Fibroblast of gingiva (primary cell): ENCODE data around the gene SDS.
"Not testable (repeated sequence)": the region's sequence is repeated elsewhere in the genome, so short reads cannot be mapped to it uniquely, and the experiment has no call there.

Source experiments
- DNase-seq: peaks from one replicate; pipeline ENCODE4 v3.0.0-alpha.2; 2011; ENCODE audit warnings: low read depth

Gene SDS

DNA sequence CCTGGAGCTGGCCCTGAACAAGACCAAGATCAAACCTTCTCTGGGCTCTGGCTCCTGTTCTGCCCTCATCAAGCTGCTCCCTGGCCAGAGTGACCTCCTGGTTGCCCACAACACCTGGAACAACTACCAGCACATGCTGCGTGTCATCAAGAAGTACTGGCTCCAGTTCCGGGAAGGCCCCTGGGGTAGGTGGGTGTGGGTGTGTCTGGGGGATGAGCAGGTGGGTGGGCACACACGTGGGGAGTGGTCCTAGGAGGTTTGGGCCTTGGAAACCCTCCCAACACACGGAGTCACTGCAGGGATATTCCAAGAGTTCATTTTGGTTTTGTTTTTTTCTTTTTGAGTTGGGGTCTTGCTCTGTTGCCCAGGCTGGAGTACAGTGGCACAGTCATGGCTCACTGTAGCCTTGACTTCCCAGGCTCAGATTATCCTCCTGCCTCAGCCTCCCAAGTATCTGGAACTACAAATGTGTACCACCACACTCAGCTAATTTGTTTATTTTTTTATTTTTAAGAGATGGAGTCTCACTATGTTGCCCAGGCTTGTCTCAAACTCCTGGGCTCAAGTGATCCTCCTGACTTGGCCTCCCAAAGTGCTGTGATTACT lies 28.8 kb downstream of the SDS start:
- DNase-seq: no peak

DNA sequence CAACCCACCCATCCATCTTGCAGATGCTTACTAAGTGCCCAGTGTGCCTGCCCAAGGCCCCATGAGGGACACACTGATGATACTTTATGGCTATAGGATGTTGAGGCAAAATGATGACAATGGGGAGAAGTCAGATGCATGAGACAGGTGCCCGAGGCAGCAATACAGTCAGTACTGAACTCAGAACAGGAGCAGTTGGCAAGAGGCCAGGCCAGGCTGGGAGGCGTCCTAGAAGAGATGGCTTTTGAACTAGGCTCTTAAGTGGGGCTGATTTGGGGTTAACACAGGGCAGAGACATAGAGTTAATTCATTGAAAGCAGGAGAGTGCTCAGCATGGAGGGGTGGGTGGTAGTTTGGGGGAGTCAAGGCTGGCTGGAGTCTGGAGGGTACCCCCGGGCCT lies 29.7 kb downstream of the SDS start:
- DNase-seq: no peak

GRCh38 chr12:113373440-113373839 lies 30.2 kb downstream of the SDS start:
- DNase-seq: no peak

GRCh38 chr12:113372371-113372770 lies 31.3 kb downstream of the SDS start:
- no peak for DNase-seq

GRCh38 chr12:113371808-113372207 lies 31.9 kb downstream of the SDS start:
- no peak for DNase-seq

DNA sequence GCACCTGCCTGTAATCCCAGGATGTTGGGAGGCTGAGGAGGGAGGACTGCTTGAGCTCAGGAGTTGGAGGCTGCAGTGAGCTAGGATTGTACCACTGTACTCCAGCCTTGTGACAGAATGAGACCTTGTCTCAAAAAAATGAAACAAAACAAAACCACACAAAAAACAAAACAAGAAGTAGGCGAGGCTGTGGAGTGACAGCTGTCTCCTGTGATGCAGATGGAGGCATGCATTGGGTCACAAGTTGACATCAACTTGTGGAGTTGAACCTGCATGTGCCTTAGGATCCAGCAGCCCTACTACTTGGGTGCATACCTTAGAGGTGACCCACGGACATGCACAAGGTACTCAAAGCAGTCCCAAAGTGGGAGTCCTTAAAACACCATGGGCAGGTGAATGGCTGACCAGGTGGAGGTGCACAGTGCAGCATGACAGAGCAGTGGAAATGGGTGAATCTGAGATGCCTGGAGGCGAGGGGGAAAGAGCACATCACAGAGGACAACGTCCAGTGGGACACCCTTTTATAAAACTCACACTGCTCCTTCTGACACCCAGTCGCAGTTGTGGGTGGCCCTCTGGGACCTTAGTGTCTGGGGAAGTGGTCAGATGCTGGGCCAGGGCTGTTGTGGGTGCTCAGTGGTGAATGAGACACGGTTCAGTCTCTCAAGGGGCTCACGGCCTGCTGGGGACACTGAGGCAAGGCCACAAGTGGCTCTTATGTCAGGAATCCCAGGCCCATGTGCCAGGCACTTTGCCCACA lies 32.6 kb downstream of the SDS start:
- DNase-seq: no peak

DNA sequence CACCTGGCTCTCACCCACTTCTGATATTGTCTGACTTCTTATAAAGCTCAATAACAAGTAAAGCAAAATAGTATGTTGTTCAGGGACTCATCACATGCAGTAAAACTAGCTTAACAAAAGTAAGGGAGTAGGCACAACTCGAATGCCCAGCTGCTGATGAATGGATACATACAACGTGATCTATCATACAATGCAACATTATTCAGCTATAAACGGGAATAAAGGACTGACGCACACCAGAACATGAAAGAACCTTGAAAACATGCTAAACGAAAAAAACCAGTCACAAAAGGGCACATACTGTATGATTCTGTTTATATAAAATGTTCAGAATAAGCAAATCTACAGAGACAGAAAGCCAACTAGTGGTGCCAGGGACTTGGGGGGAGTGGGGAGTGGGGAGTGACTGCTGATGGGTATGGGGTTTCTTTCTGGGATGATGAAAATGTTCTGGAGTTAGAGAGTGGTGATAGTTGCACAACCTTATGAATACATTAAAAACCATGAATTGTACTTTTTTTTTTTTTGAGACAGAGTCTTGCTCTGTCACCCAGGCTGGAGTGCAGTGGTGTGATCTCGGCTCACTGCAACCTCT lies 34.2 kb downstream of the SDS start:
- peak; percentile 74 for DNase-seq

DNA sequence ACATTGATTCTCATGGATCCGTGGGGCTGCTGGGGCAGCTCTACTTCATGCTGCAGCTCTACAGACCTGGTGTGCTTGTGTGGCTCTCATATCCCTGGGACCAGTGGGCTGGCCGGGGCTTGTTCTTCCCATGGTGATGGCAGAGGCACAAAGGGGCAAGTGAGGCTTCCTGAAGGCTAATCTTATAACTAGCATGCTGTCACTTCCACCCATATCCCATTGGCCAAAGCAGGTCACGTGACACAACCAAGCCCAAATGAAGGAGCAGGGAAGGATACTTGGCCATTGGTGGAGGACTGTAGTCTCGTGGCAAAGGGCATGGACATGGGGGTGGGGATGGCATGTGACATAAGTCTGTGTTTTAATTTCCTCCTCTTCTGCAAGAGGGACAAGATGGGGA lies 35.4 kb downstream of the SDS start:
- DNase-seq: no peak

GRCh38 chr12:113366827-113367226 lies 36.9 kb downstream of the SDS start:
- DNase-seq: peak; percentile 42

DNA sequence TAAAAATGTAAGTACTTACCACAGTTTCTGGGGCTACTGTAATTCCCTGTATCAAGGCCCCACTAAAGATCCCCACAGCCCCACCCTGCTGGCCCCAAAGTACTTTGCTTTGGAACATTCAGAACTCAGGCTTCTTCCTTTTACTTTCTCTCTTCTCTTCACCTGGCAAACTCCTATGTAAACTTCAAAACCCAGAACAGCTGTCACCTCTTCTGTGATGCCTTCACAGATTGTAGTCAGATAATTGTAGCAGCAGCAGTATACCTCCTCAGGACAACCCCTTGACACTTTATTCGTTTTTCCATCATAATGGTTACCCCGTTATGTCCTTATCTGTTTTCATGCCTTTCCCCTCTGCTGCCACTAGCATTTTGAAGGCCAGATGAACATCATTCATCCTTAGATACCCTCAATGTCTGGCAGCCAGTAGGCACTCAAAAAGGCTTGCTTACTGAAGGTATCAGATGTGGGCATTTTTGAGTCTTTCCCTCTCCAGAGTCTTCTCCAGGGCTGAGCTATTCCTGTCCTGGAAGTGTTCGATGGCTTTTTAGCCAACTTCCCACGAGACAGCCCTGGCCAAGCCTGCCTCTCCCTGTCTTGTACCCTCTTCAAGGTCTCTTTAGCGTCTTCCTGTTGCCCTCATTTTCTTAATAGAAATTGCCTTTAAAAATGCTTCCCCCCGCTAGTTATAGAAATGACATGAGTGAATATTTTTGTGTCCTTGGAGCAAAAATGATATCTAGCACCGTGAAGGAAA lies 37.9 kb downstream of the SDS start:
- no peak for DNase-seq

- no peak for DNase-seq
These were observed 39.0 kb downstream of the SDS start for GRCh38 chr12:113364698-113365097.

DNA sequence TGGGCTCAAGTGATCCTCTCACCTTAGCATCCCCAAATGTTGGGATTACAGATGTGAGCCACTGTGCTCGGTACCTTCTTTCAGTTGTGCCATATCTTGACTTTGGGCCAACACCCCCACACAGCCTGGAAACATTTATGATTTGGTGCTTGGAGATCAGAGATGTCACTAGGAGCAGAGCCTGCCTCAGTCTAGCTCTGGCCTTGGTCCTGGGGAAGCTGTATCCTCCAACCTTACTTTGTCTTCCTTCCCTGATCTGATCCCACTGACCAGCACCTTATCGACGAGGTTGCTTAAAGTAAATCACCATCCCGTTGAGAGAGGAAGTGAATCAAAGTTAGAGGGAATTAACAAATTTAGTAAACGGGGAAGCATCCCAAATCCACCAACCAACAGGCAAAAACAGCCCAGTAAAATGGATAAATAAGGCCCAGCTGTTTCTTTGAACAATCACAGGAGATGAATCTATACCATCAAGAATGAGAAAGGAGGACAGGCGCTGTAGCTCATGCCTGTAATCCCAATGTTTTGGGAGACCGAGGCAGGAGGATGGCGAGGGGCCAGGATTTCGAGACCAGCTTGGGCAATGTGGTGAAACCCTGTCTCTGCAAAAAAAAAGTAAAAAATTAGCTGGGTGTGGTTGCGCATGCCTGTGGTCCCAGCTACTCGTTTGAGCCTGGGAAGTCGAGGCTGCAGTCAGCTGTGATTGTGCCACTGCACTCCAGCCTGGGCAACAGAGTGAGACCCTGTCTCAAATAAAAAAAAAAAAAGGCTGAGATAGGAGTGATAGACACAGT lies 41.9 kb downstream of the SDS start:
- DNase-seq: peak; percentile 69

DNA sequence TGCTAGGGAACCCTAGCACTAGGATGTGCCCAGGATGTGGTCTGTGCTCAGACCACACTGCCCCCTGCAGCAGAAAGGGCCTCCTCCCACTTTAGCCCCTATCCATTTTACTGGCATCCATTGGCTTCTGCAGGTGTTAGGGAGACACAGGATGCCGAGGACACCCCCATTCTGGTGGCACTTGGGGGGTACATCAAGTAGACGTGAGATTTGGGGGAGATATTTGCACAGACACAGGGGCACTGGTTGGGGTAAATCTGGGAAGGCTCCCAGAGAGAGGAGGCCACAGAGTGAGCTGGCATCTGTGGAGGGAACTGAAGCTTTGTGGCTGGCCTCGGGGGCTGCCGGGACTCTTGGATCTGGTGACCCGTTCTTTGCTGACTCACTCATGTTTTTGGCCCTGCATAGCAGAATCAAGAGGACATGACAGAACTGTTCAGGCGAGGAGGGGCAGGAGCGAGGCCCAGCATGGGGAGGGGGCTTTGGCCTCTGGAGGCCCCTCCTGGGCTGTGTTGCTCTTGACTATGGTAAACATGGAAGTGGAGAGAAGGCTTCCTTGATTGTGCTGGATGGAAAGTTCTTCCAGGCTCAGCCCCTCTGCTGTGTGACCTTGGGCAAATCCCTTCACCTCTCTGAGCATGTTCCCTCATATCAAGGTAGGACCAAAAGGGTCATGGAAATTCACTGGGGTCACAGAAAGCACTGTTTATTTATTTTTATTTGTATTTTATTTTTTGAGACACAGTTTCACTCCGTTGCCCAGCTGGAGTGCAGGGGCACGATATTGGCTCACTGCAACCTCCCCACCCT lies 43.5 kb downstream of the SDS start:
- DNase-seq: peak; percentile 30

DNA sequence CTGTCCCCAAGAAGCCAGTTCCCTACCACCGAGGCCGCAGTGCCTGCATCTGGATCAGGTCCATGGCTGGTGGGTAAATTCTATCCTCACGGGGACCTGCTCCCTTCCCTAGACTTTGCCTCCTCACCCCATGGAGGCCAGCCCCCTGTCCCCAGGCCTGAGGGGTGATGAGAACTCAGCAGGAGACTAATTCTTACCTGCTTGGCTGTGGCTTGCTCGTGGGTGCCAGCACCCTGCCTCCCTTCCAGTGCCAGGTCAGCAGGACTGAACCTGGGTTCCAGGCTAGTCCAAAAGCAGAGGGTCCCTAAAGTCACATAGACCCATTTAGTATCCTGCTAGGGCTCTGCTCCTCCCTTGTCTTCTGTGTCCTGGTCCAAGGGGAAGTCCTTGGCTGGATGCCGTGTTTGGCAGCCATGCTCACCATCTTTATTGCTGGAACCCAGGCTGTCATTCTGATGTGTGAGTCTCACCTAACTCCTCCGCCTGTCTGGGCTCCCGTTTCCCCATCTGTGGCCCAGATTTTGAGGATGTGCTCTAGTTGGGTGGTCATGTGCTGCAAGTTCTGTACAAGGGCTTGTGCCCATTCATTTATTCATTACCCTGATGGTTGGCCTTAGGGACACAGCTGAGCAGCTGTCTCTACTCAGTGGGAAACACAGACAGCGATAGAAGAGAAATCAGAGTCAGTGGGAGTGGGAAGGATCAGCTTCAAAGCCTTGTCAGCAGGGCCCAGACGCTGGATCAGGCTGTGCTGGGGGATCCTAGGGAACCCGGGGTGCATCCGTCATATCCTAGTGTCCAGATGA lies 44.4 kb downstream of the SDS start:
- peak; percentile 44 for DNase-seq

- DNase-seq: peak; percentile 93
These were observed 45.1 kb downstream of the SDS start, which contains the start of gene PLBD2 for GRCh38 chr12:113358381-113359132. Gene PLBD2 (plus strand): TSS chr12:113358587. CDS start chr12:113358601, 14 bp downstream.

- not testable (repeated sequence) for DNase-seq
These were observed 49.5 kb downstream of the SDS start for GRCh38 chr12:113354192-113354591.

- DNase-seq: no peak
These were observed 52.6 kb downstream of the SDS start for GRCh38 chr12:113351089-113351488.

DNA sequence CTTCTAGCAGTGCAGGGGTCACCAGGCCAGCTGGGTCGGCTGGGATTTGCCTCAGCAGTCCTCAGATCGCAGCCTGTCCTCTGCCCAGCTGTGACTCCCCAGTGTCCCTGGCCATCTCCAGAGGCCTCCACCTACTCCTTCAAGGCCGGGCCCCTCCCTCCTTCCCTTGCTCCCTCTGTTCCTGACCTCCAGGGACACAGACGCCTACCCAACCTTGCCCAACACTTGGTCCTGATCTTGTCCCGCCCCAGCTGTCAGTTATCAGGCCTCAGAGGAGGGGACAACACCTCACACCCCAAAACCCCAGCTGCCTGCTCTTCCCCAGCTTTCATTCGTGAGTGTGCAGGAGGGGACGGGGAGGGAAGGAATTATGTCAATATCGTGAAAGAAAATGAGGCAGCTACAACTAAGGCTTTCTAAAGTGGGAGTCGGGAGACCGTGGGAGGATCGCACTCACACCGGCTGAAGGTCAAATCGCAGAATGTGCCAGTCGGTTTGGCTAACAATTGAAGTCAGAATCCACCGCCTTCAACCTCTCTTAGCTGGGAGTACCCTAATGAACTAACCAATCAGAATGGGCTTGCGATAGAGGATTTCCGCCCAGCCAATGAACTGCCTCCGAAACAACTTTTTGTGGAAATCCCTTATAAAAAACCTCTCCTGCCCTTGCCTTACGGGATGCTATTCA lies 54.7 kb downstream of the SDS start:
- DNase-seq: no peak

GRCh38 chr12:113347892-113348291 lies 55.8 kb downstream of the SDS start:
- no peak for DNase-seq
